IMR-90 (cell line): ENCODE measurements around the gene TTBK2.

Experiments
- BHLHE40 ChIP-seq: fragments of 150-350 bp; IDR thresholded peaks from 2 replicates; pipeline ENCODE4 v1.6.1; 2016; ENCODE audit warnings: mild to moderate bottlenecking, low read depth, low read length
- CEBPB ChIP-seq: IDR thresholded peaks from 2 replicates; pipeline ENCODE4 v1.6.1; 2012; ENCODE audit warnings: low read depth, low read length, improper control_type of control experiment
- FOS ChIP-seq: fragments of 150-350 bp; IDR thresholded peaks from 2 replicates; pipeline ENCODE4 v1.6.1; 2016; ENCODE audit warnings: low read depth, low read length
- POLR2A ChIP-seq: IDR thresholded peaks from 2 replicates; pipeline ENCODE4 v1.6.1; 2012; ENCODE audit warnings: mild to moderate bottlenecking, low read depth, low read length
- RAD21 ChIP-seq: IDR thresholded peaks from 2 replicates; pipeline ENCODE4 v1.6.1; 2012; ENCODE audit warnings: low read length, improper control_type of control experiment
- SMC3 ChIP-seq: fragments of 150-350 bp; IDR thresholded peaks from 2 replicates; pipeline ENCODE4 v1.6.1; 2016; ENCODE audit warnings: low read depth, mild to moderate bottlenecking, antibody characterized with exemption, low read length, moderate library complexity
- TF ChIP-seq, protein P1 (sequence below): conservative IDR thresholded peaks from 2 replicates; pipeline ENCODE4 v1.5.1; 2012; ENCODE audit warnings: mild to moderate bottlenecking, low read depth, low read length, improper control_type of control experiment

DNA sequence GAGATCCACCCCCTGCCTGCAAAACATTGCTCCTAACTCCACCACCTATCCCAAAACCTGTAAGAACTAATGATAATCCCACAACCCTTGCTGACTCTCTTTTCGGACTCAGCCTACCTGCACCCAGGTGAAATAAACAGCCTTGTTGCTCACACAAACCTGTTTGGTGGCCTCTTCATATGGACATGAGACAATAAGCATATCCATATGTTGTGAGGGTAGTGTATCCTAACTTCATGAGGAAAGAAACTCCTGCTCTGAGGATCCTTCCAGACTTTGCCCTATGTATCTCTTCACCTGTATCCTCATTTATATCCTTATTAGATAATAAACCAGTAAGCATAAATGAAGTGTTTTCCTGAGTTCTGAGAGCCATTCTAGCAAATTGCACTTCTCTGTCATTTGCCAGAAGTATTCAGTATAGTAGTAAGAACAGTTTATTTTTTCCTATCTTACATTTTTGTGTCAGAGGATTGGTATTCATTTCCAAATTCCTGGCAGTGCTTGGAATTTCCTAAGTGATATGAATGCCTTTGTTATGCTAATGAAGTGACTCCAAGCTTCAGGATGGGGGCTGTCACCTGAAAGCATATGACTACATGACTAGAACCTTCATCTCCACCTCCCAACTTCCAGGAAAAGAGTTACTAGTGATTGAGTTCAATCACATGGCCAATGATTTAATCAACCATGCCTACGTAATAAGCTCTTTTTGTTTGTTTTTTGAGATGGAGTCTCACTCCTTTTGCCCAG is 30.2 kb downstream of the TTBK2 start:
- no peak for TF ChIP-seq SMC3
- TF ChIP-seq, protein P1, sequence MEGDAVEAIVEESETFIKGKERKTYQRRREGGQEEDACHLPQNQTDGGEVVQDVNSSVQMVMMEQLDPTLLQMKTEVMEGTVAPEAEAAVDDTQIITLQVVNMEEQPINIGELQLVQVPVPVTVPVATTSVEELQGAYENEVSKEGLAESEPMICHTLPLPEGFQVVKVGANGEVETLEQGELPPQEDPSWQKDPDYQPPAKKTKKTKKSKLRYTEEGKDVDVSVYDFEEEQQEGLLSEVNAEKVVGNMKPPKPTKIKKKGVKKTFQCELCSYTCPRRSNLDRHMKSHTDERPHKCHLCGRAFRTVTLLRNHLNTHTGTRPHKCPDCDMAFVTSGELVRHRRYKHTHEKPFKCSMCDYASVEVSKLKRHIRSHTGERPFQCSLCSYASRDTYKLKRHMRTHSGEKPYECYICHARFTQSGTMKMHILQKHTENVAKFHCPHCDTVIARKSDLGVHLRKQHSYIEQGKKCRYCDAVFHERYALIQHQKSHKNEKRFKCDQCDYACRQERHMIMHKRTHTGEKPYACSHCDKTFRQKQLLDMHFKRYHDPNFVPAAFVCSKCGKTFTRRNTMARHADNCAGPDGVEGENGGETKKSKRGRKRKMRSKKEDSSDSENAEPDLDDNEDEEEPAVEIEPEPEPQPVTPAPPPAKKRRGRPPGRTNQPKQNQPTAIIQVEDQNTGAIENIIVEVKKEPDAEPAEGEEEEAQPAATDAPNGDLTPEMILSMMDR: no peak
- TF ChIP-seq RAD21: no peak
- TF ChIP-seq POLR2A: no peak
- no peak for TF ChIP-seq BHLHE40
- TF ChIP-seq CEBPB: no peak
- TF ChIP-seq FOS: no peak
